Measurements from ENCODE around the gene SKI.

Gene SKI

DNA sequence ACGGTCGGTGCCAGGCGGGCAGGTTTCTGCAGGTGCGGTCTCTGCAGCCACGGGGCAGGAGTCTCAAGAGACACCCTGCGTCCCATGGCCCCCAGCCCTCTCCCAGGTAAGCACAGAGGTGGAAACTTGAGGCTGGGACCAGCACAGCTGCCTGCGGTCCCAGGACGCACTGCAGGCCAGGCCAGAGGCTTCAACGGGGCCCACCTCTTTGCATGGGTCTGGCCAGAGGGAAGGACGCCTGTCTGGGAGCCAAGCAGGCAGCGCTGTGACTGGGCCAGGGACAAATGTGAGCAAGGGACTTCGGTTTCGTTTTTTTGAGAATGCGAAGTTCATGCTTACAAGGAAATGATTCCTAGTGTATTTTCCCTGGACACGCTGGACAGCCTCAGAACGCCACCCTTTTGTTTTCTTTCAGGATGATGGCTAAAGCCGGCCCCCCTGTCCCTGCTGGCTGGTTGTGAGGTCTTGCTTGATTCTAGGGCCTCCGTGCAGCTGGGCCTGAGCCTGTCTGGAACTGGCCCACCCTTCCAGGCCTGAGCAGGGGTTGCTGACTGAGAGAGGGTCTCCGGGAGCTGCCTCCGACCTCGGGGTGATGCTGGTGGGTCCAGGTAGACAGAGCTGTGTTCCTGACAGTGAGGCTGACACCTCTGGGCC lies 124.9 kb downstream of the SKI start:
- no peak overlapping the region for H3K4me3 ChIP-seq (ENCODE audit: low read length)
- no peak for TF ChIP-seq ZNF274 (IDR thresholded peaks at IDR 0.05; ENCODE audit: low read depth, low read length)

DNA sequence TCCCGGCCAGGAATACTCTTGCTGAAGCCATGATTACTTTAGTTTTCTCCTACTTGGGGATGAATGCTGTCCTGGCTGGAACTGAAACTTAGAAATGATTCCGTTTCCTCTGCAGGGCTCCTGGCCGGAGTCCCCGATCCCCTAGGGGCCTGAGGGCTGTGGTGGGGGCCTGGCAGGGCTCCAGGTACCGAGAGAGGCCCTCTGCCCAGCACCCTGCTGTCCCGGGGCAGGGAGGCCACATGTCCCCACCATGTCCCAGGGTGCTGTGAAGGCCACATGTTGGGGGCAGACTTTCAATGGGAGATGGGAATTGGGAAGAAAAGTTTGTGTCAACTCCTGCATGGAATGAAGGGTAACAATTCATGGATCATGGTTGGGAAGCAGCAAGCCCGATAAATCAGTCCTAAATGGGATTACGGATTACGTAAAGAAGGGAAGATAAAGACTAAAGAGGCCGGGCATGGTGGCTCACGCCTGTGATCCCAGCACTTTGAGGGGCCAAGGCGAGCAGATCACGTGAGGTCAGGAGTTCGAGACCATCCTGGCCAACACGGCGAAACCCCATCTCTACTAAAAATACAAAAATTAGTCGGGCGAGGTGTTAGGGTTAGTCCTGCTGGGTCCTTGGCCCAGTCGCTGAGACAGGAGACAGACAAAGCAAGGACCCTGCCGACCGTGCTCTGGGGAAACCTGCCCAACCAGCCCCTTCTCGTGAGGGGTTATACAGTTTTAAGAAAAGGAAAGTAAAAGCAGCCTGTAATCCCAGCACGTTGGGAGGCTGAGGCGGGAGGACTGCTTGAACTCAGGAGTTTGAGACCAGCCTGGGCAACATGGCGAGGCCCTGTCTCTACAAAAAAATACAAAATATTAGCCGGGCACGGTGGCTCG lies 125.7 kb downstream of the SKI start:
- H3K4me3 ChIP-seq (ENCODE audit: low read length), result no peak overlapping the region
- no peak for TF ChIP-seq ZNF274 (IDR thresholded peaks at IDR 0.05; ENCODE audit: low read depth, low read length)

DNA sequence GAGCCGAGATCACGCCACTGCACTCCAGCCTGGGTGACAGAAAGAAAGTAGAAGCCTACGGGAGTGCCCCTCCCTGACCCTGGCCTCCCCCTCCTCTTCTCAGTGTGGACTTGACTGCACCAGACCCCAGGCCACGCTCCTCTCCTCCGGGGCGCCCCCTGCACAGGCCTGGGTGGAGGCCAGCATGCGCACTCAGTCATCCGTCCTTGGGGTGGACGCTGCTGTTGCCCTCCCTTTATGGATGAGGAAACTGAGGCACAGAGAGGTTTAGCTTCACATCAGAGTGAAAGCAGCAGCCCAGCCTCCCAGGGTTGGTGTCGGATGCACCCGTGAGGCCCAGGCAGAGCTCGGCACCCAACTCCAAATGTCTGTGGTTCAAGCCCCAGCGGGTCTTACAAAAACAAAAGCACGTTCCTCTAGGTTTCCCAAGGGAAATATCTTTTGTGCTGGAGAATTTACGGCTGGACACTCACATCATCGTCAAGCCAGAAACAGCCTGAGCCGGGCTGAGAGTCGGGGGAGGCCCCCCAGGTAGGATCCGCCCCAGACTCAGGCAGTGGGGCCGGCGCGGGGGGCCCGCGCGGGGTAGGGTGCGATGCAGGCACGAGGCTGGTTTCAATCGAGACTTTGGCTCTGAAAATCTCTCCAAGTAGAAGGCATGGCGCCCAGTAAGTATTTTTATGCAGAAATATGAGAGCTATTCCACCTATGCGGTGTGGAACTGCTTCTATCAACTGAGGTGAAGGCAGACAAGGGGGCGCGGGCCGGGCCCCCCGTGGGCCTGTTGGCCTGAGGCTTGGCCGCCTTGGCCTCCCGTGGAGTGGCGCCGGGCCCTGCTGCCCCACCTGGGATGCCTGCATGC lies 126.6 kb downstream of the SKI start:
- TF ChIP-seq ZNF274 (IDR thresholded peaks at IDR 0.05; ENCODE audit: low read depth, low read length), result no peak
- no peak overlapping the region for H3K4me3 ChIP-seq (ENCODE audit: low read length)

DNA sequence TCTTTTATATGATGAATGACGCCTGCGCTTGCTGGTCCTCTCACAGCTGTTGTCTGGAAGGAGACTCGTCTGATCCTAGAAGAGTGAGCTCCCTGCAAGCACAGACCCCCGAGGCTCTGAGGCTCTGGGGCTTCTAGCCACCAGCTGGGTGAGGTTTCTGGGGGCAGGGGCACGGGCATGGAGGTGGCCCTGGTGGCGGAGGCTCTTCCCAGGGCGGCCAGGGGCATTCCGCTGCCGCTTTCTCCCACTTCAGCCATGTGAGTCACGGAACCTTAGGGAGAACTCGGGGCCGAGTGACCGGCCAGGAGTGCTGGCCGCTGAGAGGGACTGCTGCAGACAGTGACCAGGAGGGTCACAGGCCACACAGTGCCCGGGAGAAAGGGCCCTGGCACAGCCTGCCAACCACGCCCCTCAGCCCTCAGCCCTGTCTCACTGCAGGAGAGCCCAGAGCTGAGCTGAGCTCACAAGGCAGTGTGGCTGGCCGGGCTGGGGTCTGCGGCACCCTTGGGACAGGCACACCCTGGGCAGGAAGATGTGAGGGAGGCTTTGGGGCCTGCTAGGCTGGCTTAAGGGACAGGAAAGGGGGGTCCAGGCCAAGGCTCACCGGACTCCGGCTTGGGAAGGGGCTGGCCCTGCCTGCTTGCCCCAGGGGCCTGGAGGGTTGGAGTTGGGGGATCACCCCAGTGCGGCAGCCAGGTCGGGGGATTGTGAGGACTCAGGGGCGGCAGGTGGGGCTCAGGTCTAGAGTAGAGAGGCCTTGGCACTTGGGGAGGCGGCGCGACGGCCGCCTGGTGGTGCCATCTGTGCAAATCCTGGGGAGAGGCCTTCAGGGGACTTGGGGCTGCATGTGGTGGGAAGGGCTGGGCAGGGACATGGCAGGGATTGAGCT lies 127.5 kb downstream of the SKI start:
- H3K4me3 ChIP-seq (ENCODE audit: low read length), result no peak overlapping the region
- TF ChIP-seq ZNF274 (IDR thresholded peaks at IDR 0.05; ENCODE audit: low read depth, low read length), result no peak

DNA sequence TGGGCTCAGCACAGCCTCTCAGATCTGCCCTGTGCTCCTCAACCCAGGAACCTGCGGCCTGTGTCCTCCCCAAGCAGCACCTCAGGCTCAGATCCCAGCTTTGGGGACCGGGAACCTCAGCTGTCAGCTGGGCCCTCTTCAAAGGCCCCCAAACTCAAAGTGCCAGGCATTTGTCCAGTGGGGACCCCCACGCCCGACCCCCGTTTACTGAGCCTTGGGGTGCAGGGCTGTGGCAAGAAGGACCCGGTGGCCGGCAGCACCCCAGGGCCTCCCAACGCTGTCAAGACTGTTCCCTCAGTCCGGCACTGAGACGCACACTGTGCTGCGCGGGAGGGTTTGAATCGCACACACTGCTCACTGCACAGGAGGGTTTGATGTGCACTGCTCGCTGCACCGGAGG lies 128.3 kb downstream of the SKI start:
- no peak for TF ChIP-seq ZNF274 (IDR thresholded peaks at IDR 0.05; ENCODE audit: low read depth, low read length)

DNA sequence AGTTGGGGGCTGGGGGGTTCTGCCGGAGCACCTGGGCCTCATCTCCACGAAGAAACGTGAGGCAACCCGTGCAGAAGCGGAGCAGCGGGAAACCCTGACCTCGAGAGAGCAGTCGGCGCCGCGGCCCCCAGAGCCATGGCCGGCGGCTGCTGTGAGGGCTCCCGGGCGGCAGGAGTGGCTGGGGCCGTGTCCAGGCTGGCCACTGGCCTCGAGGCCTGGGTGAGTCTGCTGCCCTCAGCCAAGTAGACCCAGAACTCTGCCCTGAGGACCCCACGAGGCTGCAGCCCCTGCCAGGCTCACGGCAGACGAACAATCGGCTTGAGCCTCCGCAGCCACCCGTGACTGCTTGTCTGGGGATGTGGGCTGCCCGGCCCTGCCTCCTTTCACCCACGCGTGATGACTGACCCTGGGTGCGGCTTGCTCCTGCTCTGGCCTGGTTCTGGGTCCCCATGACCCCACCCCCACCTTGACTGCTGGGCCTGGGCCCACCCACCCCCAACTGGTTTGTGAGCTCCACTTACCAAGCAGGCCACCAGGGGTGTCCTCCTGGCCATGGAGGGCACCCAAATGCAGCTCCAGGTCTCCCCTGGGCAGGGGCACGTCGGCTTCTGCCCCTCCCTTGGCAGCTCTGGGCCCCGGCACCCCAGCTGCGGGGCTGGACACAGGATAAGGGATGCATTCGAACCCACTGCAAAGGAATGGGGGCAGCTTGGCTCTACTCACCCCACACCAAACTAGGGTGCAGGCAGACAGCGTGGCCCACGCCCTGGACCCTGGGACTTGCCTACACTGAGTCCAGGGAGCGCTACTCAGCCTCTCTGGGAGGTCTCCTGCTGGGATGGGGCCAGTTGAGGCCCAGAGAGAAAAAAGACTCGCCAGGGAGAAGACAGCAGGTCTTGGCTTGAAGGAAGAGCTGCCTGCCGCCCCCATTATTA lies 129.1 kb downstream of the SKI start:
- H3K4me3 ChIP-seq (ENCODE audit: low read length), result no peak overlapping the region
- TF ChIP-seq ZNF274 (IDR thresholded peaks at IDR 0.05; ENCODE audit: low read depth, low read length), result no peak

More for the DNA sequence above, 128.3 kb downstream of the SKI start:
- H3K4me3 ChIP-seq (ENCODE audit: low read length), result no peak overlapping the region

DNA sequence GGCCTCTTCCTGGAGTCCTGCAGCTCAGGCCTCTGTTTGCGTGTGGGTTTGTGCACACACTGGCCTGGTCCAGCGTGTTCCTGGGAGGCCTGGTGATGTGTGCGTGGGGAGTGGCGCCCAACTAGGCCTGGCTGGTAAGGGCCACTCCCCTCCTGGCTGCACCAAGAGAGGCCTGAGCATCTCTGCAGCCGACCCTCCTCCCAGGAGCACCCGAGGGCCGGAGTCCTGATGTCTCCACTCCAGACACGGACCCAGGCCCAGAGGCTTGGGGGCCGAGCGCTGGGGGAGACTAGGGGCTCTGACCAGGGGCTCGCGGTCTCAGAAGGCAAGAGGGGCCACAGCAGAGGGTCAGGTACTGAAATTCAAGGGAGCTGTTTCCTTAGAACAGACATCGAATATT lies 130.0 kb downstream of the SKI start:
- H3K4me3 ChIP-seq (ENCODE audit: low read length), result no peak overlapping the region
- no peak for TF ChIP-seq ZNF274 (IDR thresholded peaks at IDR 0.05; ENCODE audit: low read depth, low read length)

DNA sequence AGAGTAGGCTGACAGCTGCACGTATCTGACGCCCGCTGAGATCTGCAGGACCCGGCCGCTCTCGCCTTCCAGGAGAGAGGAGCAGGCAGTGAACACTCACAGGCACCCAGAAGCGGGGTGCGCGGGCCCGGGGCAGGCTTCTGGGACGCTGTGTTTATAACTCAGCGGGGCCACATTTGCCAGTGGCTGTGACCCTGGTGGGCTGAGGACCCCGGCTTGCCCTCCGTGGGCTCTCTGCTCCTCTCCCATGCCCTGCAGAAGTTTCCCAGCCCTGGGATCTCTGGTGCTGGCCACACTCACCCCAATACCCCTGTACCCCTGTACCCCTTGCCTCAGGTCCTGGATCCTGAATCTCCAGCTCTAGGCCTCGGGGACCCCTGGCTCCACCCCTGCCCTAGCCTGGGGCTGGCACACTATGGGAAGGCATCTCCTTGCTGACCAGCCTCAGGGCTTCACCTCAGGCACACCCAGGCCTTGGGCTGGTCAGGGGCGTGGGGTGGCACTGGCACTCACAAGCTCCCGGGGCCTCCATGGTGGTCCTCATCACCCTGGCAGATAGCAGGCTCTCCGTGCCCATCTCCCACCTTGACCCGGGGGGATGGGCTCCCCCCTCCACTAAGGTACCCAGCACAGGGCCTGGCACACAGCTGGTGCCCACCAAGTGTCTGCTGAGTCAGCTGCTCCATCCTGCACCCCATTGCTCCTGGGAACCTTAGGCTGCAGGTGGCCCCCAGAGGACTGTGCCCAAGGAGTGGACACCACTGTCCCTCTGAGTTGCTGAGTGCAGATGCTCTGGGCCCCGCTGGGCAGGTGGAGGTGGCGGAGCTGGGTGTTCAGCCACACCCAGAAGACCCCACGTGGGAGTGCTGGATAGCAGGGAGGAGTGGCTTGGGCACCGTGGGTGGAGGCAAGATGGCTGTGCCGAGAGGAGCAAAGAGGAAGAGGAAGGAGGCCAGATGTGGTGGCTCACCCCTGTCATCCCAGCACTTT lies 130.8 kb downstream of the SKI start:
- no peak overlapping the region for H3K4me3 ChIP-seq (ENCODE audit: low read length)
- no peak for TF ChIP-seq ZNF274 (IDR thresholded peaks at IDR 0.05; ENCODE audit: low read depth, low read length)
